GM19455 (cell line): Measurements from ENCODE around the gene ANKRD11.

Experiments
- ATAC-seq: cut with Tn5 transposase; IDR thresholded peaks from one replicate; pipeline ENCODE4 v1.9.1; 2021; ENCODE audit not compliant: unreplicated experiment

Gene ANKRD11

GRCh38 chr16:89355686-89356085 is 134.7 kb downstream of the ANKRD11 start:
- no peak for ATAC-seq

- ATAC-seq = no peak
These were observed 135.4 kb downstream of the ANKRD11 start for GRCh38 chr16:89355007-89355406.

- ATAC-seq = no peak
These were observed 136.0 kb downstream of the ANKRD11 start for GRCh38 chr16:89354325-89354724.

GRCh38 chr16:89352091-89352681 is 138.2 kb downstream of the ANKRD11 start:
- ATAC-seq = no peak

- ATAC-seq = no peak
These were observed 138.7 kb downstream of the ANKRD11 start for GRCh38 chr16:89351645-89352044.

- no peak for ATAC-seq
These were observed 139.5 kb downstream of the ANKRD11 start for GRCh38 chr16:89350701-89351380.

- no peak for ATAC-seq
These were observed 140.3 kb downstream of the ANKRD11 start for GRCh38 chr16:89349947-89350633.

GRCh38 chr16:89347807-89348206 is 142.6 kb downstream of the ANKRD11 start:
- ATAC-seq = no peak

- no peak for ATAC-seq
These were observed 143.5 kb downstream of the ANKRD11 start for GRCh38 chr16:89346869-89347268.

GRCh38 chr16:89345642-89346150 is 144.7 kb downstream of the ANKRD11 start:
- no peak for ATAC-seq

GRCh38 chr16:89344846-89345611 is 145.3 kb downstream of the ANKRD11 start:
- no peak for ATAC-seq

GRCh38 chr16:89344458-89344834 is 145.9 kb downstream of the ANKRD11 start:
- no peak for ATAC-seq

- no peak for ATAC-seq
These were observed 146.6 kb downstream of the ANKRD11 start for GRCh38 chr16:89343501-89344457.

GRCh38 chr16:89341697-89342694 is 148.4 kb downstream of the ANKRD11 start:
- no peak for ATAC-seq

- no peak for ATAC-seq
These were observed 149.1 kb downstream of the ANKRD11 start for GRCh38 chr16:89341279-89341678.

GRCh38 chr16:89338863-89339262 is 151.5 kb downstream of the ANKRD11 start:
- ATAC-seq = no peak

GRCh38 chr16:89337965-89338364 is 152.4 kb downstream of the ANKRD11 start:
- ATAC-seq = no peak

GRCh38 chr16:89335803-89336485 is 154.4 kb downstream of the ANKRD11 start:
- no peak for ATAC-seq
